WTC11 (cell line): ENCODE results near the gene RNF224. TPM values are rescaled to one million over a fixed set of nuclear protein-coding genes. Genes with fewer than 3 reads are reported as not detected.
A peak's percentile ranks its signal among the peaks of the same experiment; 100 is the strongest.

Experiments used
- ATAC-seq: fragments of 200-7000 bp; cut with Tn5 transposase; 2 replicates; pipeline ENCODE4 v1.10.0; 2021; ENCODE audit warnings: mild to moderate bottlenecking, moderate library complexity
- CTCF ChIA-PET: fragments of 300-600 bp; sonication (Branson Sonifier 250); formaldehyde crosslinking; loops from one replicate; lab custom pipeline; 2021; ENCODE audit warnings: antibody characterized with exemption; lab: Charles Lee
- POLR2A ChIA-PET: fragments of 350-600 bp; sonication (Branson Sonifier 250); formaldehyde crosslinking; loops from one replicate; lab custom pipeline; 2021; ENCODE audit warnings: antibody characterized with exemption; lab: Charles Lee
- DNase-seq: peaks from one replicate; pipeline ENCODE4 v3.0.0; 2021; ENCODE audit warnings: low spot score
- H3K27ac Mint-ChIP-seq: 2 replicates; pipeline ENCODE4 v1.8.0; 2021; ENCODE audit warnings: mixed read lengths
- H3K27me3 Mint-ChIP-seq: 2 replicates; pipeline ENCODE4 v1.8.0; 2021; ENCODE audit warnings: low read depth, mild to moderate bottlenecking, moderate library complexity, mixed read lengths
- H3K36me3 Mint-ChIP-seq: 2 replicates; pipeline ENCODE4 v1.8.0; 2021; ENCODE audit warnings: mixed read lengths
- H3K4me1 Mint-ChIP-seq: 2 replicates; pipeline ENCODE4 v1.8.0; 2022; ENCODE audit warnings: mixed read lengths
- H3K4me3 Mint-ChIP-seq: 2 replicates; pipeline ENCODE4 v1.8.0; 2021; ENCODE audit warnings: mild to moderate bottlenecking, moderate library complexity, mixed read lengths
- H3K9me3 Mint-ChIP-seq: 2 replicates; pipeline ENCODE4 v1.8.0; 2021; ENCODE audit warnings: mixed read lengths
- ATF1 ChIP-seq: sonication (generic); formaldehyde crosslinking; IDR thresholded peaks from 2 replicates; pipeline ENCODE4 v1.8.1; 2023; ENCODE audit warnings: mild to moderate bottlenecking, moderate library complexity, missing genetic modification reagents
- CDX4 ChIP-seq: fragments of 250-450 bp; sonication (Bioruptor Pico); IDR thresholded peaks from 2 replicates; pipeline ENCODE4 v1.9.0; 2021; ENCODE audit warnings: moderate library complexity, mild to moderate bottlenecking, inconsistent platforms, borderline replicate concordance
- CREB1 ChIP-seq: sonication (generic); formaldehyde crosslinking; IDR thresholded peaks from 2 replicates; pipeline ENCODE4 v1.8.0; 2023; ENCODE audit warnings: mild to moderate bottlenecking, missing genetic modification reagents
- CREM ChIP-seq: sonication (generic); formaldehyde crosslinking; IDR thresholded peaks from 2 replicates; pipeline ENCODE4 v1.8.1; 2022; ENCODE audit warnings: mild to moderate bottlenecking, missing genetic modification reagents, moderate library complexity
- E2F4 ChIP-seq: sonication (generic); formaldehyde crosslinking; IDR thresholded peaks from 2 replicates; pipeline ENCODE4 v1.8.1; 2022; ENCODE audit warnings: low read depth, mild to moderate bottlenecking, moderate library complexity, missing genetic modification reagents, borderline replicate concordance
- ETV6 ChIP-seq: sonication (generic); formaldehyde crosslinking; IDR thresholded peaks from 2 replicates; pipeline ENCODE4 v1.8.1; 2022; ENCODE audit warnings: mild to moderate bottlenecking, missing genetic modification reagents
- FOXK1 ChIP-seq: sonication (generic); formaldehyde crosslinking; IDR thresholded peaks from 2 replicates; pipeline ENCODE4 v1.8.0; 2022; ENCODE audit warnings: mild to moderate bottlenecking, moderate library complexity, missing genetic modification reagents
- FOXP1 ChIP-seq: sonication (generic); formaldehyde crosslinking; IDR thresholded peaks from 2 replicates; pipeline ENCODE4 v1.8.0; 2022; ENCODE audit warnings: missing genetic modification reagents, mild to moderate bottlenecking, moderate library complexity, borderline replicate concordance
- PREB ChIP-seq: sonication (generic); formaldehyde crosslinking; IDR thresholded peaks from 2 replicates; pipeline ENCODE4 v1.8.1; 2022; ENCODE audit warnings: mild to moderate bottlenecking, missing genetic modification reagents, moderate library complexity, borderline replicate concordance
- SMAD3 ChIP-seq: sonication (generic); formaldehyde crosslinking; IDR thresholded peaks from 2 replicates; pipeline ENCODE4 v1.8.0; 2022; ENCODE audit warnings: missing genetic modification reagents, mild to moderate bottlenecking, borderline replicate concordance
- ZNF121 ChIP-seq: sonication (generic); formaldehyde crosslinking; IDR thresholded peaks from 2 replicates; pipeline ENCODE4 v1.8.0; 2023; ENCODE audit warnings: missing genetic modification reagents
- ZNF232 ChIP-seq: sonication (generic); formaldehyde crosslinking; IDR thresholded peaks from 2 replicates; pipeline ENCODE4 v1.8.0; 2022; ENCODE audit warnings: mild to moderate bottlenecking, missing genetic modification reagents
- ZNF532 ChIP-seq: fragments of 250-450 bp; sonication (Bioruptor Pico); IDR thresholded peaks from 2 replicates; pipeline ENCODE4 v1.9.0; 2021; ENCODE audit warnings: mild to moderate bottlenecking, borderline replicate concordance
- total RNA-seq: library from RNA; stranded (reverse); gene quantifications from 3 replicates; pipeline ENCODE4 v1.2.3, GENCODE V29; 2021

Gene RNF224
- total RNA-seq, 1 experiment from 2014 or later: 0.59 TPM

DNA sequence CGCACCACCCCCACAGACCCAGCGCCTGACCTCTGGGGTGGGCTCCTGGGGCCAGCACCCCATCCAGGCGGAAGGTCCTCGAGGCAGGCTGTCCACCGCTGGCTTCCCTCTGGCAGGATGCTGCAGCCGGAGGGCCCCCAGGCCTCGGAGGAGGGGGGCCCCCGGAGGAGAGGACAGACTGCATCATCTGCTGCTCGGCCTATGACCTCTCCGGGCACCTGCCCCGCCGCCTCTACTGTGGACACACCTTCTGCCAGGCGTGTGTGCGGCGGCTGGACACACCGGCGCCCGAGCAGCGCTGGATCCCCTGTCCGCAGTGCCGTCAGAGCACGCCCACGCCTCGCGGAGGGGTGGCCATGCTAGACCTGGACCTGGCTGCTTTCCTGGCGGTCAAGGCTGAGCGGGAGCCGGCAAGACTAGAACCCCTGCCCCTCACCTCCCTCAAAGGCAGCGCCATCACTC, 1.2 kb downstream of the RNF224 start:
- DNase-seq (no peak), ATAC-seq (no peak)
- no peaks in the 10 kb centered on the region for H3K36me3 Mint-ChIP-seq
- POLR2A ChIA-PET: no interaction called here
- H3K27me3 Mint-ChIP-seq: no peaks in the 10 kb centered on the region
- no peak overlapping the region for H3K27ac Mint-ChIP-seq
- H3K4me1 Mint-ChIP-seq: peaks cover 3% of the 10 kb centered on the region
- CTCF ChIA-PET: interaction anchor here (1.5 to 8.9 kb wide), 11 partner anchors 7 to 193 kb away, joined by 5 to 143 read pairs (median 11); partner anchors contain the start of genes ANAPC2, MAN1B1, SAPCD2 and SSNA1
- no peak for TF ChIP-seq CREM (CRISPR knock-in tag)
- TF ChIP-seq FOXP1 (CRISPR knock-in tag): 0 out of 2 replicates have a peak, but pooled peaks have one; percentile 19
- TF ChIP-seq CREB1 (CRISPR knock-in tag): no peak
- TF ChIP-seq SMAD3 (CRISPR knock-in tag): no peak
- TF ChIP-seq E2F4 (CRISPR knock-in tag): 0 out of 2 replicates have a peak, but pooled peaks have one; percentile 20
- no peak overlapping the region for H3K4me3 Mint-ChIP-seq
- H3K9me3 Mint-ChIP-seq: no peaks in the 10 kb centered on the region

GRCh38 chr9:137228968-137229896, 1.9 kb downstream of the RNF224 start:
- Mint-ChIP-seq H3K4me1 (peaks cover 3% of the 10 kb centered on the region), H3K9me3 (no peaks in the 10 kb centered on the region), H3K36me3 (no peaks in the 10 kb centered on the region), H3K27me3 (no peaks in the 10 kb centered on the region), H3K4me3 (no peak overlapping the region), H3K27ac (no peak overlapping the region)
- CTCF ChIA-PET: interaction anchor here (0.8 to 1.2 kb wide), 5 partner anchors 15 to 162 kb away, joined by 3 to 4 read pairs (median 3); no protein-coding TSS in a partner anchor
- POLR2A ChIA-PET: interaction anchor here (0.6 kb wide), 1 partner anchor 60 kb away, joined by 3 read pairs; no protein-coding TSS in a partner anchor
- TF ChIP-seq ZNF121 (CRISPR knock-in tag) (peak; percentile 65; the same call in 1 of the 2 replicates), ETV6 (CRISPR knock-in tag) (no peak), ATF1 (CRISPR knock-in tag) (peak; percentile 53; the same call in 1 of the 2 replicates)
- no peak for ATAC-seq
- DNase-seq: no peak

DNA sequence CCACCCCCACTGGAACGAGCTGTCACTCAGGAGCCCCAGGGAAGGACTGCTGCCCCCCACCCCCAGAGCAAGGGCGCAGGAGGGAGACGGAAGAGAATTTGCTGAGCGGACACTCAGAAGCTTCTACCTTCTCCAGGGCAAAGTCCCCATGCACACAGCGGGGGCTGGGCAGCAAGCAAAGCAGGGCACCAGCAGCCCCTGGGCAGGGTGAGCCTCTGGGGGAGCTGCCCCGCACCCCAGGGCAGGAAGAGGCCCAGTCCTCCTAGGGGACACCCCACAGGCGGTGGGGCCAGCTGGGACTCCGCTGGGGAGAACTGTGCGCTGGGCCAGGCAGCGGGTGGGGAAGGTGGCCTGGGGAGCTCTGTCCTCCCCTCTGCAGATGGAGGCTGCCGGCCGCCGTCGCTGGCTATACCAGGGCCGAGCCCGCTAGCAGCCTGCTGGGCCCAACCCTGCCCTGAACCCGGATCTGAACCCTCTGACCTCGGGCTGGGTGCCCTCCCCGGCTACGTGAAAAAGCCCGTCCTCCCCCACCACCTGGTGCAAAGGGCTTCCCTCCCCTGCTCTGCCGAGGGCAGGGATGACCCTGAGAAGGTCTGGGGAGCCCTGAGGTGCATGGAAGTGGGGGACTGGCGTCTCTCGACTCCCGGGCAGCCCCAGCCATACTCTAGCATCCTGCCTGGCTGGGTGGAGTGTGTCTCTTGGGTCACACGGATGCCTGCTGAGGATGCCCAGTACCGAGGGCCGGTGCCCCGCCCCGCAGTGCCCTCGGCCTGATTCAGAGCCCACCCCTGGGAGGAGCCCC, 2.8 kb downstream of the RNF224 start:
- H3K27ac Mint-ChIP-seq: no peak overlapping the region
- H3K4me1 Mint-ChIP-seq: peaks cover 7% of the 10 kb centered on the region
- no peaks in the 10 kb centered on the region for H3K36me3 Mint-ChIP-seq
- no peaks in the 10 kb centered on the region for H3K27me3 Mint-ChIP-seq
- no peak overlapping the region for H3K4me3 Mint-ChIP-seq
- DNase-seq (no peak), ATAC-seq (no peak)
- H3K9me3 Mint-ChIP-seq: no peaks in the 10 kb centered on the region
- TF ChIP-seq FOXP1 (CRISPR knock-in tag) (peak; percentile 39; the same call in 1 of the 2 replicates), ZNF232 (CRISPR knock-in tag) (no peak)
- CTCF ChIA-PET: interaction anchor here (0.8 to 1.2 kb wide), 5 partner anchors 16 to 162 kb away, joined by 3 to 4 read pairs (median 3); no protein-coding TSS in a partner anchor
- POLR2A ChIA-PET: interaction anchor here (0.6 kb wide), 1 partner anchor 61 kb away, joined by 3 read pairs; no protein-coding TSS in a partner anchor

DNA sequence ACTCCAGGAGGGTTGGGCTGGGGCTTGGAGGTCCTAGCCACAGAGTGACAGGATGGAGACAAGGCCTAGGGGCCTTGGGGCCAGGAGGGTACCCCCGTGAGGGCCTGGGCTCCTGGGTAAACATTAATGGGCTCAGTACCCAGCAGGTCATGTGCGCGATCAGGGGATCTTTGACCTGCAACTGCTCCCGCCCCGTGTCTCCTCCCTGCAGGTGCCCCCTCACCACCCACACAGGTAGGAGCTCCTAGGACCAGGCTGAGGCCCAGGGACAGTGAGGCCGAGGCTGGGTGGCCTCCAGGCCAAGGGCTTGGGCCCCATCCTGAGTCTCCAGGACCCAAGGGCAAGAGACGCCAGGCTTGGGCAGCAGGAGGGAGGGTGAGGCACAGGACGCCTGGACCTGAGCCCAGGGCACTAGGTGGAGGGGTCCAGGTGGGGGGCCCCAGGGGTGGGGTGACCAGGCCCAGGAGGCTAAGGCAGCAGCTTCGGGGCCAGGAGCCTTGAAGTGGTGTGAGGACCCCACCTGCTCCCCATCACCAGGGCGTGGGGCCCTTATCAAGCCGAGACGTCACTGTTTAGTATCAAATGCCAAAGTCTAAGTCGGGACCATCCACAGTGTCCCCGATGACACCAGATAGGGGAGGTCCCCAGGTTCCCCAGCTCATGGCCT, 3.5 kb downstream of the RNF224 start, which contains the start of gene SLC34A3:
SLC34A3 (plus strand) TSS at position 197 of the 667 bp plus-strand sequence. CDS start 802 bp downstream, outside the sequence.
- Mint-ChIP-seq H3K36me3 (no peaks in the 10 kb centered on the region), H3K27me3 (no peaks in the 10 kb centered on the region), H3K27ac (no peak within 1 kb of the TSS), H3K9me3 (no peaks in the 10 kb centered on the region), H3K4me3 (no peak within 1 kb of the TSS), H3K4me1 (peaks cover 11% of the 10 kb centered on the region)
- ChIA-PET CTCF (interaction anchor here (0.9 to 1.2 kb wide), 4 partner anchors 17 to 184 kb away, joined by 3 to 4 read pairs (median 4); partner anchors contain the start of gene NPDC1), POLR2A (no interaction called here)
- DNase-seq (no peak), ATAC-seq (no peak)
- TF ChIP-seq ZNF532 (CRISPR knock-in tag) (no peak), CDX4 (no peak), FOXK1 (CRISPR knock-in tag) (no peak), FOXP1 (CRISPR knock-in tag) (peak; percentile 8; the same call in 1 of the 2 replicates), PREB (CRISPR knock-in tag) (no peak)
